Measurements from ENCODE around the gene AMMECR1. TPM values are rescaled to one million over a fixed set of nuclear protein-coding genes. Genes with fewer than 3 reads are reported as not detected.

AMMECR1 gene
- total RNA-seq, 4 donors from 2014 or later = 6.7 to 13.8 (median 8.9) TPM

- ATAC-seq (ENCODE audit: low FRiP score) (no peak), DNase-seq (ENCODE audit: low spot score) (no peak)
- TF ChIP-seq CTCF (IDR thresholded peaks at IDR 0.05) = no peak
These were observed 142.7 kb downstream of the AMMECR1 start for GRCh38 chrX:110175146-110175545.

GRCh38 chrX:110173192-110174175 is 144.4 kb downstream of the AMMECR1 start:
- no peak for TF ChIP-seq CTCF (IDR thresholded peaks at IDR 0.05)
- no peak for ATAC-seq (ENCODE audit: low FRiP score)
- DNase-seq (ENCODE audit: low spot score) = no peak

- DNase-seq (ENCODE audit: low spot score) = no peak
- no peak for TF ChIP-seq CTCF (IDR thresholded peaks at IDR 0.05)
- ATAC-seq (ENCODE audit: low FRiP score) = no peak
These were observed 145.7 kb downstream of the AMMECR1 start for GRCh38 chrX:110172215-110172614.

GRCh38 chrX:110171442-110171841 is 146.4 kb downstream of the AMMECR1 start:
- DNase-seq (ENCODE audit: low spot score) (no peak), ATAC-seq (ENCODE audit: low FRiP score) (no peak)
- no peak for TF ChIP-seq CTCF (IDR thresholded peaks at IDR 0.05)

- ATAC-seq (ENCODE audit: low FRiP score) (no peak), DNase-seq (ENCODE audit: low spot score) (no peak)
- TF ChIP-seq CTCF (IDR thresholded peaks at IDR 0.05) = no peak
These were observed 147.9 kb downstream of the AMMECR1 start for GRCh38 chrX:110170029-110170428.

- TF ChIP-seq CTCF (IDR thresholded peaks at IDR 0.05) = no peak
- ATAC-seq (ENCODE audit: low FRiP score) = no peak
- no peak for DNase-seq (ENCODE audit: low spot score)
These were observed 149.3 kb downstream of the AMMECR1 start for GRCh38 chrX:110168585-110168984.

GRCh38 chrX:110167952-110168451 is 149.9 kb downstream of the AMMECR1 start:
- ATAC-seq (ENCODE audit: low FRiP score) (no peak), DNase-seq (ENCODE audit: low spot score) (no peak)
- no peak for TF ChIP-seq CTCF (IDR thresholded peaks at IDR 0.05)

Data from omental fat pad (tissue), 4 donors.